ENCODE results near the gene GSTA3.

DNA sequence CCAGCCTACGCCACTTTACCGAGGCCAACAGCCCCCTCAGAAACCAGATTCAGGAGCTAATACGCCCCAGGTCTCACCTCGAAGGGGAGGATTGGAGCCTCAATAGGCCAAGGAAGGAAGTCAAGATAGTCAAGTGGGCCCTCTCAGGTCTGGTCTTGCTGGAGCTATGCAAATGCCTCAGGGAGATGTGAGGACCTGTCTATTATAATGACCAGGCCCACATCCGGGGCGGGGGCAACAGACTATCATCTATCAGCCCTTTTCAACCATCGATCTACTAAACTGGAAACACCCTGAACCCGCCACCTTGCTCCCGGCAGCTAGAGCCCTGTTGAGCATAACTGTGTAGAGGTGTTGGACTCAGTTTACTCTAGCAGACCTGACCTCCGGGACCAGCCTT is 12.7 kb upstream of the GSTA3 start:
- TF ChIP-seq ZNF558 (CRISPR knock-in tag; IDR thresholded peaks at IDR 0.05; ENCODE audit: borderline replicate concordance) (no peak), NFE2L2 (IDR thresholded peaks at IDR 0.05; ENCODE audit: low read length) (no peak), RBM39 (IDR thresholded peaks at IDR 0.05; ENCODE audit: low read depth, low read length, poor library complexity, severe bottlenecking) (no peak), HNF4G (IDR thresholded peaks at IDR 0.05; ENCODE audit: borderline replicate concordance, low read depth, low read length) (no peak), HNF4G (CRISPR knock-in tag; IDR thresholded peaks at IDR 0.05; ENCODE audit: borderline replicate concordance, low read depth) (no peak), SAFB2 (CRISPR knock-in tag; IDR thresholded peaks at IDR 0.05; ENCODE audit: borderline replicate concordance, low read depth) (no peak)

Measured in HepG2 (cell line).